ENCODE data around the gene MAB21L2. TPM values are rescaled to one million over a fixed set of nuclear protein-coding genes. Genes with fewer than 3 reads are reported as not detected.
"Not testable (repeated sequence)": the region's sequence is repeated elsewhere in the genome, so short reads cannot be mapped to it uniquely, and the experiment has no call there.

MAB21L2 gene
- total and polyA plus RNA-seq, 2 experiments from 2014 or later: not detected

GRCh38 chr4:150547154-150547838 lies 34.7 kb upstream of the MAB21L2 start:
- 75 to 78% methylated on average over 4 of the region's 4 CpGs for WGBS, 2 experiments (ENCODE audit: low coverage in 1 of 2, low lambda C conversion rate in 2 of 2, missing lambda C conversion rate in 2 of 2)
- in situ Hi-C loops (cut with MboI): no loop called here

DNA sequence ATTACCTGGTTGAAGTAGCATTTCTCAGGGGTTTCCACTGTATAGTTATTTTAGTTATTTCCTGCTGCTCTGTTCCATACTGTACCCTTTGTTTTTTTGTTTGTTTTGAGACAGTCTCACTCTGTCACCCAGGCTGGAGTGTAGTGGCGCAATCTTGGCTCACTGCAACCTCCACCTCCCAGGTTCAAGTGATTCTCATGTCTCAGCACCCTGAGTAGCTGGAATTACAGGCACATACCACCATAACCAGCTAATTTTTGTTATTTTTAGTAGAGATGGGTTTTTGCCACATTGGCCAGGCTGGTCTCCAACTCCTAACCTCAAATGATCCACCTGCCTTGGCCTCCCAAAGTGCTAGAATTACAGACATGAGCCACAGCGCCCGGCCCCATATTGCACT lies 24.1 kb upstream of the MAB21L2 start:
- H3K4me2 ChIP-seq (ENCODE audit: unreplicated experiment); H3K4me1 ChIP-seq (ENCODE audit: insufficient read depth); H3F3A ChIP-seq (ENCODE audit: insufficient read depth); in situ Hi-C loops (cut with MboI); H3K4me3 ChIP-seq; H3K9me2 ChIP-seq (ENCODE audit: insufficient read depth); H3K9me3 ChIP-seq (ENCODE audit: low read depth); H3K79me2 ChIP-seq (ENCODE audit: insufficient read depth); H3K9ac ChIP-seq; H2AFZ ChIP-seq; H4K20me1 ChIP-seq (ENCODE audit: insufficient read depth); H3K27ac ChIP-seq; H3K36me3 ChIP-seq (ENCODE audit: low read depth); DNase-seq; H3K27me3 ChIP-seq (replicated peaks; ENCODE audit: insufficient read depth): not testable (repeated sequence)
- WGBS, 2 experiments (ENCODE audit: low coverage in 1 of 2, low lambda C conversion rate in 2 of 2, missing lambda C conversion rate in 2 of 2): 96% methylated on average over 3 of the region's 3 CpGs

More at GRCh38 chr4:150547154-150547838, 34.7 kb upstream of the MAB21L2 start:
- Histone ChIP-seq H3K9ac (no peak overlapping the region), H3K9me2 (ENCODE audit: insufficient read depth) (no peaks in the 10 kb centered on the region), H3K9me3 (ENCODE audit: low read depth) (no peaks in the 10 kb centered on the region), H3K4me1 (ENCODE audit: insufficient read depth) (no peaks in the 10 kb centered on the region), H3K27me3 (replicated peaks; ENCODE audit: insufficient read depth) (no peaks in the 10 kb centered on the region), H3K4me2 (ENCODE audit: unreplicated experiment) (no peak overlapping the region), H3K79me2 (ENCODE audit: insufficient read depth) (no peaks in the 10 kb centered on the region), H2AFZ (no peak overlapping the region), H3K4me3 (no peak overlapping the region), H3F3A (ENCODE audit: insufficient read depth) (no peaks in the 10 kb centered on the region), H3K36me3 (ENCODE audit: low read depth) (no peaks in the 10 kb centered on the region), H3K27ac (no peak overlapping the region), H4K20me1 (ENCODE audit: insufficient read depth) (no peaks in the 10 kb centered on the region)
- TF ChIP-seq EZH2phosphoT487 (IDR thresholded peaks at IDR 0.05; ENCODE audit: insufficient read depth, low read depth) (no peak), EZH2 (IDR thresholded peaks at IDR 0.05; ENCODE audit: insufficient read depth, poor library complexity, severe bottlenecking) (no peak)
- DNase-seq: no peak

- Histone ChIP-seq H3K9me2 (ENCODE audit: insufficient read depth) (no peaks in the 10 kb centered on the region), H3K9ac (no peak overlapping the region), H3K4me1 (ENCODE audit: insufficient read depth) (no peaks in the 10 kb centered on the region), H4K20me1 (ENCODE audit: insufficient read depth) (no peaks in the 10 kb centered on the region), H3F3A (ENCODE audit: insufficient read depth) (no peaks in the 10 kb centered on the region), H3K4me2 (ENCODE audit: unreplicated experiment) (no peak overlapping the region), H3K79me2 (ENCODE audit: insufficient read depth) (no peaks in the 10 kb centered on the region), H3K4me3 (no peak overlapping the region), H3K27ac (no peak overlapping the region), H3K27me3 (replicated peaks; ENCODE audit: insufficient read depth) (no peaks in the 10 kb centered on the region), H3K36me3 (ENCODE audit: low read depth) (no peaks in the 10 kb centered on the region), H2AFZ (no peak overlapping the region), H3K9me3 (ENCODE audit: low read depth) (no peaks in the 10 kb centered on the region)
- DNase-seq: no peak
- TF ChIP-seq EZH2 (IDR thresholded peaks at IDR 0.05; ENCODE audit: insufficient read depth, poor library complexity, severe bottlenecking): no peak
- TF ChIP-seq EZH2phosphoT487 (IDR thresholded peaks at IDR 0.05; ENCODE audit: insufficient read depth, low read depth): no peak
- in situ Hi-C loops (cut with MboI): no loop called here
- WGBS, 2 experiments (ENCODE audit: low coverage in 1 of 2, low lambda C conversion rate in 2 of 2, missing lambda C conversion rate in 2 of 2): 67 to 68% methylated on average over 2 of the region's 2 CpGs
These were observed 20.7 kb upstream of the MAB21L2 start for GRCh38 chr4:150561143-150561737.

DNA sequence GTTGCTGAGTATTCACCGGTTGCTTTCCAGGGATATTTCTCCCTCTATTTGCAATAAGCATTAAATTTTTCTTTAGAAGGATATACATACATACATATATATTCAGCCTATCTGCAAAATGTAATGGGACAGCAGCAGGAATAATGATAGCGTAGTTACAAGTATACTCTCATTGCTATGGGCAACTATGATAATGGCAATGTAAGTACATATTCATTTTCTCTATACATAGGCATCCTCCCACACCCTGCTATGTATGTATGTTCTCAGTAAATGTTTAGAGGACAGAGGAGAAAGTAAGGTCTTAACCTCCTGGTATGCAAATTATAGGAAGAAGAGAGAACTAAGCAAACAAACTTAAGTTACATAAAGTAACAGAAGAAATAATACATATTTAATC lies 19.7 kb upstream of the MAB21L2 start:
- Histone ChIP-seq H3K4me1 (ENCODE audit: insufficient read depth) (no peaks in the 10 kb centered on the region), H3K36me3 (ENCODE audit: low read depth) (no peaks in the 10 kb centered on the region), H3K27ac (no peak overlapping the region), H3F3A (ENCODE audit: insufficient read depth) (no peaks in the 10 kb centered on the region), H3K4me3 (no peak overlapping the region), H4K20me1 (ENCODE audit: insufficient read depth) (no peaks in the 10 kb centered on the region), H3K9me2 (ENCODE audit: insufficient read depth) (no peaks in the 10 kb centered on the region), H3K79me2 (ENCODE audit: insufficient read depth) (no peaks in the 10 kb centered on the region), H3K9me3 (ENCODE audit: low read depth) (no peaks in the 10 kb centered on the region), H3K9ac (no peak overlapping the region), H3K4me2 (ENCODE audit: unreplicated experiment) (no peak overlapping the region), H2AFZ (no peak overlapping the region), H3K27me3 (replicated peaks; ENCODE audit: insufficient read depth) (no peaks in the 10 kb centered on the region)
- DNase-seq: no peak
- in situ Hi-C loops (cut with MboI): no loop called here
- TF ChIP-seq EZH2 (IDR thresholded peaks at IDR 0.05; ENCODE audit: insufficient read depth, poor library complexity, severe bottlenecking) (no peak), EZH2phosphoT487 (IDR thresholded peaks at IDR 0.05; ENCODE audit: insufficient read depth, low read depth) (no peak)
- 91 to 99% methylated on average over 2 of the region's 2 CpGs for WGBS, 2 experiments (ENCODE audit: low coverage in 1 of 2, low lambda C conversion rate in 2 of 2, missing lambda C conversion rate in 2 of 2)

GRCh38 chr4:150562751-150563150 lies 19.2 kb upstream of the MAB21L2 start:
- H3K9ac ChIP-seq: no peak overlapping the region
- no peaks in the 10 kb centered on the region for H3K79me2 ChIP-seq (ENCODE audit: insufficient read depth)
- DNase-seq: no peak
- no peaks in the 10 kb centered on the region for H3K27me3 ChIP-seq (replicated peaks; ENCODE audit: insufficient read depth)
- H3K9me2 ChIP-seq (ENCODE audit: insufficient read depth): no peaks in the 10 kb centered on the region
- no peaks in the 10 kb centered on the region for H3K9me3 ChIP-seq (ENCODE audit: low read depth)
- H3K4me3 ChIP-seq: no peak overlapping the region
- in situ Hi-C loops (cut with MboI): no loop called here
- TF ChIP-seq EZH2phosphoT487 (IDR thresholded peaks at IDR 0.05; ENCODE audit: insufficient read depth, low read depth) (no peak), EZH2 (IDR thresholded peaks at IDR 0.05; ENCODE audit: insufficient read depth, poor library complexity, severe bottlenecking) (no peak)
- H3K36me3 ChIP-seq (ENCODE audit: low read depth): no peaks in the 10 kb centered on the region
- H3K4me2 ChIP-seq (ENCODE audit: unreplicated experiment): no peak overlapping the region
- no peaks in the 10 kb centered on the region for H3K4me1 ChIP-seq (ENCODE audit: insufficient read depth)
- H3K27ac ChIP-seq: no peak overlapping the region
- H4K20me1 ChIP-seq (ENCODE audit: insufficient read depth): no peaks in the 10 kb centered on the region
- no peaks in the 10 kb centered on the region for H3F3A ChIP-seq (ENCODE audit: insufficient read depth)
- no peak overlapping the region for H2AFZ ChIP-seq

- H3F3A ChIP-seq (ENCODE audit: insufficient read depth); H3K27me3 ChIP-seq (replicated peaks; ENCODE audit: insufficient read depth); in situ Hi-C loops (cut with MboI); H3K27ac ChIP-seq; DNase-seq; H3K9ac ChIP-seq; H3K4me3 ChIP-seq; H4K20me1 ChIP-seq (ENCODE audit: insufficient read depth); H3K79me2 ChIP-seq (ENCODE audit: insufficient read depth); H2AFZ ChIP-seq; H3K9me3 ChIP-seq (ENCODE audit: low read depth); H3K9me2 ChIP-seq (ENCODE audit: insufficient read depth); H3K4me2 ChIP-seq (ENCODE audit: unreplicated experiment); H3K36me3 ChIP-seq (ENCODE audit: low read depth): not testable (repeated sequence)
- WGBS, 2 experiments (ENCODE audit: low coverage in 1 of 2, low lambda C conversion rate in 2 of 2, missing lambda C conversion rate in 2 of 2): 93 to 96% methylated on average over 2 of the region's 2 CpGs
- H3K4me1 ChIP-seq (ENCODE audit: insufficient read depth): peaks cover 11% of the 10 kb centered on the region
These were observed 17.0 kb upstream of the MAB21L2 start for GRCh38 chr4:150564967-150565366.

All from GM23248 (cell line).